Heart left ventricle (tissue), 13 donors: Measurements from ENCODE around the gene SEC22A.

Experiments used
- CTCF ChIP-seq, 12 donors: fragments of 200-600 bp; sonication (generic) in 4 of 12; IDR thresholded peaks; one replicate each; pipeline versions ENCODE4 v1.5.0 to v1.8.0; 2018 to 2022; ENCODE audit warnings: antibody characterized with exemption in 12 of 12, mild to moderate bottlenecking in 5 of 12
- POLR2A ChIP-seq, 2 donors: fragments of 450-650 bp; IDR thresholded peaks; one replicate each; pipeline ENCODE4 v1.6.1; 2017; ENCODE audit warnings: antibody characterized with exemption in 2 of 2, mild to moderate bottlenecking in 2 of 2, moderate library complexity in 2 of 2
- donor health status: ischemic (EF 13 %, LVEDD 7.1; RV severe dilation, severe dysfunction).
- donor health status: DM: no; HTN: yes; CAD: no.
- donor health status: DM: no; HTN: no; CAD: no.
- donor health status: ischemic (EF 25% LVEDD 6.9; RV normal size, moderate dysfunction).
- donor health status: ischemic (EF 25% LVEDD 5.7; RV mildly dilated, moderate dysfunction).
- donor health status: ischemic (EF 35%, LVEDD 5.7; RV mildly dilated, moderate dysfunction).
- donor health status: nonischemic (EF 11% LVEDD 7.7; RV severe dilation, severe dysfunction).
- donor health status: DM: yes; HTN: yes; CAD: no.
- donor health status: PGD.
- donor health status: ischemic (EF 29% LVEDD 5.4; RV normal size, mild dysfunction).
- donor health status: nonischemic (EF 23%, LVEDD 6.1; RV moderate dilation, normal function).

GRCh38 chr3:123319760-123320159, 118.0 kb downstream of the SEC22A start:
- TF ChIP-seq CTCF (IDR thresholded peaks at IDR 0.05) (no peak), POLR2A (IDR thresholded peaks at IDR 0.05) (no peak)
